Vagina (tissue), 2 donors: ENCODE measurements around the gene ACBD3.

ENCODE experiments used
- CTCF ChIP-seq, 3 experiments: fragments of 450-650 bp in 2 of 3; fragments of 200-600 bp in 1 of 3; sonication (generic) in 1 of 3; IDR thresholded peaks; one replicate each; pipeline ENCODE4 v1.5.1; 2017 to 2019; ENCODE audit warnings: antibody characterized with exemption in 3 of 3, mild to moderate bottlenecking in 2 of 3, moderate library complexity in 2 of 3
- POLR2A ChIP-seq, 2 donors: fragments of 450-650 bp; IDR thresholded peaks; one replicate each; pipeline ENCODE4 v1.6.1; 2017; ENCODE audit warnings: antibody characterized with exemption in 2 of 2, mild to moderate bottlenecking in 2 of 2, moderate library complexity in 2 of 2

DNA sequence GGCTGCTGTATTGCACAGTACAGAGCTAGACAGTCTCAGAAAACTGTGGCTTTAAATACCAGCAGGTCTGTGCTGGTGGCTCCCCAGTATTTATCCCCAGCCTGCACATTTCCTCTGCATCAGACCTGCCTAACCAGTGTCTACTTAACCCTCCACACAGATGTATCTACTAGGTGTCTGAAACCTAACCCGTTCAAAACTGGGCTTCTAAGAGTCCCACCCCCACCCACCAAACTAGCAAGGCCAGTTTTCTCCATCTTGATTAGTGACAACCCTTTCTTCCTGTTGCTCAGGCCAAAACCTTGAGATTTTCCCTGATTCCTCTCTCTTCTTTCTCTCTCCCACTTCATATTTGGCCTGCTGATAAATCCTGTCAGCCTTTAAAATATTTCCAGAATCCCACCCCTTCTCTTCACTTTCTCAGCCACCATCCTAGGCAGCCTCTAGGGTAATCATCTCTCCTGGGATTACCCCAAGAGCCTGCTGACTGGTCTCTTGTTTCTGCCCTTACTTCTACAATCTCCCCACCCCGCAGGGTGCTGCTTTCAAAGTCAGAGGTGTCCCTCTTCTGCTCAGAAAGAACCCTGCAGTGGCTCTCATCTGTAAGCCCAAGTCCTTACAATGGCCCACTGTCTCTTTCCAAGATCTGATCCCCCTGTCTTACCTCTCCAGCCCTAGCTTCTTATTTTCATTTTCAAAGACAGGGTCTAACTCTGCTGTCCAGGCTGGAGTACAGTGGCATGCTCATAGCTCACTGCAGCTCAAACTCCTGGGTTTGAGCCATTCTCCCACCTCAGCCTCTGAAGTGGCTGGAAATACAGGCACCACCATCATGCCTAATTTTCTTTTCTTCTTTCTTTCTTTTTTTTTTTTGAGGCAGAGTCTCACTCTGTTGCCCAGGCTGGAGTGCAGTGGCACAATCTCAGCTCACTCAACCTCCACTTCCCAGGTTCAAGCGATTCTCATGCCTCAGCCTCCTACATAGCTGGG is 78.8 kb downstream of the ACBD3 start:
- TF ChIP-seq POLR2A (IDR thresholded peaks at IDR 0.05) (no peak), CTCF (IDR thresholded peaks at IDR 0.05) (no peak)
